Choroid plexus epithelial cell (primary cell): ENCODE measurements around the gene SCRN1.

Experiments used
- DNase-seq: peaks from one replicate; pipeline ENCODE4 v3.0.0-alpha.2; 2010; ENCODE audit warnings: low read depth
- H3K4me3 ChIP-seq: 2 replicates; pipeline ENCODE4 v1.5.1; 2011; ENCODE audit warnings: low read depth, mild to moderate bottlenecking, control low read depth, low read length, moderate library complexity
- TF ChIP-seq, protein P1 (sequence below): conservative IDR thresholded peaks from 2 replicates; pipeline ENCODE4 v1.5.1; 2011; ENCODE audit warnings: low read depth, mild to moderate bottlenecking, control low read depth, inconsistent platforms, low read length, moderate library complexity

SCRN1 gene

DNA sequence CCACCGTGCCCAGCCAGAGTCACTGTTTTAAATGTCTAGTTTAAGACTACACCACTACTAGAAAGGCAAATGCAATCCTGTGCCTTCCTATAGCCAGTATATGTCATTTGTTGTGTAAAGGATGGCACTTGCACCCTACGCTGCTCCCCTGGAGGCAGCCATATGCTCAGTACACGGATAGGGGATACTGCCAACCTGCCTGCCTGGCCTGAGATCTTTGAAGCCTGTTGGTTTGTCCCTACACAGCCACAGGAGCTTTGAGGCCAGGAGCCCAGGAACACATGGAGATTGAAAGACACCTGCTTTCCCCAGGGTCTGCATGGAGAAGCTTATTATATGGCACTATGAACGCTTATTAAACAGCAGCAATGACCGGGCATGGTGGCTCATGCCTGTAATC is 2.3 kb upstream of the SCRN1 start:
- DNase-seq, result no peak
- TF ChIP-seq, protein P1, sequence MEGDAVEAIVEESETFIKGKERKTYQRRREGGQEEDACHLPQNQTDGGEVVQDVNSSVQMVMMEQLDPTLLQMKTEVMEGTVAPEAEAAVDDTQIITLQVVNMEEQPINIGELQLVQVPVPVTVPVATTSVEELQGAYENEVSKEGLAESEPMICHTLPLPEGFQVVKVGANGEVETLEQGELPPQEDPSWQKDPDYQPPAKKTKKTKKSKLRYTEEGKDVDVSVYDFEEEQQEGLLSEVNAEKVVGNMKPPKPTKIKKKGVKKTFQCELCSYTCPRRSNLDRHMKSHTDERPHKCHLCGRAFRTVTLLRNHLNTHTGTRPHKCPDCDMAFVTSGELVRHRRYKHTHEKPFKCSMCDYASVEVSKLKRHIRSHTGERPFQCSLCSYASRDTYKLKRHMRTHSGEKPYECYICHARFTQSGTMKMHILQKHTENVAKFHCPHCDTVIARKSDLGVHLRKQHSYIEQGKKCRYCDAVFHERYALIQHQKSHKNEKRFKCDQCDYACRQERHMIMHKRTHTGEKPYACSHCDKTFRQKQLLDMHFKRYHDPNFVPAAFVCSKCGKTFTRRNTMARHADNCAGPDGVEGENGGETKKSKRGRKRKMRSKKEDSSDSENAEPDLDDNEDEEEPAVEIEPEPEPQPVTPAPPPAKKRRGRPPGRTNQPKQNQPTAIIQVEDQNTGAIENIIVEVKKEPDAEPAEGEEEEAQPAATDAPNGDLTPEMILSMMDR, result no peak

DNA sequence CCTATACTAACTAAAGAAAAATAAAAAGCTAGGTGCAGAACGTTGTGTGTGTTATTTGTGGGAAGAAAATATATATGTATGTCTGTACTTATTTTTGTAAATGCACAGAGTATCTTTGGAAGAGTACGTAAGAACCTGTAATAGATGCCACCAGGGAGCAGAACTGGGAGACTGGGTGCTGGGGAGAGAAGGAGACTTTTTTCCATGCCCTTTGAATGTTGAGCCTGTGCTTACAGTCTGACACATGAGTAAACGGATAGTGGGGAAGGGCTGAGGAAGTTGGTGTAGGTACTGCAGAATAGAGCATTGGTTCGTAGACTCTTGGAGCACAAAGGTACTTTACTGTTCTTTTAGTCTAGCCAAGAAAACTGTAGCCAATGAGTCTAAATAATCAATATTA is 1.3 kb upstream of the SCRN1 start:
- no peak for DNase-seq
- TF ChIP-seq, protein P1, result no peak
- H3K4me3 ChIP-seq, result no peak overlapping the region

More for the DNA sequence above, 2.3 kb upstream of the SCRN1 start:
- no peak overlapping the region for H3K4me3 ChIP-seq

GRCh38 chr7:29988424-29989256 is 961 bp downstream of the SCRN1 start:
- DNase-seq, result peak; percentile 49
- TF ChIP-seq, protein P1, result no peak

DNA sequence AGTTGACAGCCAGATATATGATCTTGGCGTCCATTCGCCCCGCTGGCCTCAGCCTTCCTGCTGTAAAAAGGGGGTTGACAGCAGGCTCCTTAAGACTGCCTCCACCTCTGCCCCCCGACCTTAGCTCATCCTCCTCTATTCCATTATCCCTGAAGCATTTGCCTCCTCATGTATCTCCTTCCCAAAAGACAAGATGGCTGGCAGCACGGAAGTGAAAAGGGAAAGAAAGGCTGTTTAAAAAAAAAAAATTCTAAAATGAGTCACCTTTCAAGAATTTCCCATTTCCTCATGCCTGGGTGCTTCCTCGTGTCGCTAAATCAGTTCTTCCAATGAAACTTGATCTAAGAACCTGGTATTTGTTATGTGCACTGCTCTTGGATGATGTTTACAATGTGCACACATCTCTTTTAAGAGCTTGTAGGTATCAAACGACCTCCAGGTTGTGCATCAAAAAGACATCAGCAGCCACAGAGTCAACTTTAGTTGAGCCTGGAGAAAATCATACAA is 1.7 kb downstream of the SCRN1 start:
- DNase-seq, result peak; percentile 90
- TF ChIP-seq, protein P1, result no peak
- peak overlapping the region; percentile 90 for H3K4me3 ChIP-seq

More at GRCh38 chr7:29988424-29989256, 961 bp downstream of the SCRN1 start:
- H3K4me3 ChIP-seq, result peak overlapping the region; percentile 90

- peak; percentile 44 for DNase-seq
- H3K4me3 ChIP-seq, result no peak overlapping the region
- TF ChIP-seq, protein P1, result no peak
Observed at GRCh38 chr7:29987083-29987482, 2.5 kb downstream of the SCRN1 start.

DNA sequence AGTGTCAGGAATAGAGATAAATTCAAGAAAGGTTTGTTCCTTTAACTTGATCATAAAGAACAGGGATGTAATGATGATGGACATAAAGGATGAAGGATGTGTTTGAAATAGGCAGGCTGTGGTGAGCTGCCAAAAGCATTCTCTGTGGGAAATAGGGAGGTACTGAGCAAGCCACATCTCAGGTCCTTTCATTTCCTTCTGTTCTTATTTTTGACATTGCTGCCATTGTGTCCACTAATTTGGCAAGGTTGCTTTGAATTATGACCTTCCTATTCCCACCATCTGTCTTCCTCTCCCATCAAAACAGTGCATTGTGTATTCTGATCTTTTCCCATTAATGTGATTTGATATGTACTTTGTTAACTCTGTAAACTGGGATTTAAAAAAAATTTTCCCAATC is 9.4 kb downstream of the SCRN1 start:
- H3K4me3 ChIP-seq, result no peak overlapping the region
- no peak for DNase-seq
- TF ChIP-seq, protein P1, result no peak
